ENCODE measurements around the gene C10orf71. TPM values are rescaled to one million over a fixed set of nuclear protein-coding genes. Genes with fewer than 3 reads are reported as not detected.

Gene C10orf71
- total RNA-seq, 1 donor = not detected

DNA sequence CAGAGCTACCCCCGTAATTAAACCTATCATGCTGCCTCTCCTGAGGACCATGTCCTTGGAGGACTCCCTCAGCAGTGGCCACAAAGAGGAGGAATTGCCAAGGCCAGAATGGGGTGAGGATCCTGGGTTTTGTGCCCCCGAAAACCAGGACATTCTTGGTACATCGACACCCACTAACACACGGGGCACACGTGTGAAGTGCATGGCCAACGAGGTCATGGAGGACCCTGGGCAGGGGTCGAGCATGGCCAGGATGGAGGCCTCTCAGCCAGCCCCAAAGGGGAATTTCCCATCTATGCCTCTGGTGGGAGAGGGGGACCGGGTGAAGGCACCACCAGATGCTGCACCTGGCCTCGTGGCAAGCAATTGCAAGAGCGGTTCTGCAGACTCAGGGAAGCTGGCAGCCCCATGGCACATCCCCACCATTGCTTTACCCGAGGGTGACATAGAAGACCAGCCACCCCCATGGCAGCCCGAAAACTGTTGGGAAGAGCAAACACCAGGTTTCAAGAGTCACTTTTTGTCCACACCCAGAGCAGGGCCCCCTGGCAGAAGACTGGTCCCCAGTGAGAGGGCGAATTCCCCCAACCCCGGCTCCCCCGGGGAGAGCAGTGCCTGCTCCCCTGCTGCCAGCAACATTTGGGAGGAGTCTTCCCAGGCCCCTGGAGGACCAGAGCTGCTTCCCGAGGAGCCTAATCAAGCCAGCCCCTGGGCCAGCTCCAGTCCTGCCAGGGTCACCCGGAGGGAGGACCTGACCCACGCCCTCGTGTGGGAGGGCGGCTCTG lies 26.4 kb downstream of the C10orf71 start:
- Histone ChIP-seq H3K4me3 (ENCODE audit: low read length) (no peak overlapping the region), H3K27me3 (ENCODE audit: insufficient read depth, low read length) (no peaks in the 10 kb centered on the region), H3K4me1 (ENCODE audit: insufficient read depth, low read length) (peaks cover 5% of the 10 kb centered on the region), H3K9me3 (ENCODE audit: low read depth, low read length) (no peaks in the 10 kb centered on the region)

DNA sequence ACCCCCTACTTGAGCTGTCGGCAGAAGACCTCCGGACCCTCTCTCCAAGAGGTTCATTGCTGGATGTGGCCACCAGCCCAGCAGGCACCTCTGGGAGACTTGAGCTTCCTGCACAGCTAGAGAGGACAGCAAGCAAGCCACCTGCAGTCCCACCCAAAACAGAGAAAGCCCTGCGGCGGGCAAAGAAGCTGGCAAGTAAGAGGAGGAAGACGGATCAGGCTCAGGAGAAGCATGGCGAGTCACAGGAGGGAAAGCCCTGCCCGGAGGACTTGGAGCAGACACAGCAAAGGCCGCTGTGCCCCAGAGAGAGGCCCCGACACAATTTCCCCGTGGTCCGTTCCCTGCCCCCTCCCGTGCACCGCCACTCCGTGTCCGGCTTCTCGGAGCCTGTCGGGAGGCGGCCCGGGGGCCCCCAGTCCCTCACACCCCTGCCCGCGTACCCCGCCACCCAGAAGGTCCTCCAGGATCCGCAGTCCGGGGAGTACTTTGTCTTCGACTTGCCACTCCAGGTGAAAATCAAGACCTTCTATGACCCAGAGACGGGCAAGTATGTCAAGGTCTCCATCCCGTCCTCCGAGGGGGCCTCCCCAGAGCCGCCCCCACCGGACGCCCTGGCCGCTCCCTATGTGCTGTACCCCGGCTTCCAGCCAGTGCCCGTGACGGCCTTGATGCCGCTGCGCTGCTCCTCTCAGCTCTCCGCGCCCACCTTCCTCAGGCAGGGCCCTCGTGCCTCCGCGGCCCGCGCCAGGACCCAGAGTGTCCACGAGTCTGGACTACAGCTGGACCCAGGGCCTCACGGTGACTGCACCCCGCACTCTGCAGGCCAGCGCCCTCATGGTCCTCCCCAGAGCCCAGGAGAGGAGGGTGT lies 27.2 kb downstream of the C10orf71 start:
- Histone ChIP-seq H3K4me1 (ENCODE audit: insufficient read depth, low read length) (peaks cover 5% of the 10 kb centered on the region), H3K4me3 (ENCODE audit: low read length) (no peak overlapping the region), H3K9me3 (ENCODE audit: low read depth, low read length) (no peaks in the 10 kb centered on the region), H3K27me3 (ENCODE audit: insufficient read depth, low read length) (no peaks in the 10 kb centered on the region)

DNA sequence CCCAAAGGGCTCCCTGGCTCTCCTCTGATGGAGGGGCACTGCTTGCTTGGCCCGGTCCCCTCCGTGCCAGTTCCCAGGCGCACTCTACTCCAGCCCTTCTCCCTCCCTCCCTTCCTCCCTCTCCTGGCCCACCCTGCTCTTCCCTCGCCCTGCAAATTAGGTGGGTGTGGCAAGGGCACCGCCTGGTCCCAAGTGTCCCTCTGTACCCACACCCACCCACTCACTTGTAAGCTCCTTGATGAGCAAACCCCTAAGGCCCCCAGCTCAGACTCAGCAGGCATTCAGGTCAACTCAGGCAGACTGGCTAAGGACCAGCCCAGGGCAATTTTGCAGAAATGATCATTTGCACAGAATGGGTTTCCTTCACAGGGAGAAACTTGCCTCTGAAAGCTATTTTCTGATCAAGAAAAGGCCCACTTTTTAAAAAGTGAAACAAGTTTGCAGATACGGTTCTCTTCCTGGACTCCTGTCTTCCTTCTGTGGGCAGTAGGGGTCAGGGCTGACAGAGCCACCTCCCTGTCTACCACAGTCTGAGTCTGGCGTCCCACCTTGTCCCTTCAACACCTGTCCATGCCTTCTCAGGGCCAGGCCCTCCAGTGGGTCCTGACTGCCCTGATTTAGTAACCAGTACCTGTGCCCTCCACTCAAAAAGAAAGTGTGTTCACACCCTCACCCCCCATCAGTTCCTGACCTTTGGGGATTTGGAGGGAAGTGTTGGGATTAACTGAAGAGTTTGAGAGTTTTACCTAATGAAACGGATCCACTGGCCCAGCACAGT lies 28.3 kb downstream of the C10orf71 start:
- Histone ChIP-seq H3K4me3 (ENCODE audit: low read length) (no peak overlapping the region), H3K4me1 (ENCODE audit: insufficient read depth, low read length) (peaks cover 5% of the 10 kb centered on the region), H3K27me3 (ENCODE audit: insufficient read depth, low read length) (no peaks in the 10 kb centered on the region), H3K9me3 (ENCODE audit: low read depth, low read length) (no peaks in the 10 kb centered on the region)

DNA sequence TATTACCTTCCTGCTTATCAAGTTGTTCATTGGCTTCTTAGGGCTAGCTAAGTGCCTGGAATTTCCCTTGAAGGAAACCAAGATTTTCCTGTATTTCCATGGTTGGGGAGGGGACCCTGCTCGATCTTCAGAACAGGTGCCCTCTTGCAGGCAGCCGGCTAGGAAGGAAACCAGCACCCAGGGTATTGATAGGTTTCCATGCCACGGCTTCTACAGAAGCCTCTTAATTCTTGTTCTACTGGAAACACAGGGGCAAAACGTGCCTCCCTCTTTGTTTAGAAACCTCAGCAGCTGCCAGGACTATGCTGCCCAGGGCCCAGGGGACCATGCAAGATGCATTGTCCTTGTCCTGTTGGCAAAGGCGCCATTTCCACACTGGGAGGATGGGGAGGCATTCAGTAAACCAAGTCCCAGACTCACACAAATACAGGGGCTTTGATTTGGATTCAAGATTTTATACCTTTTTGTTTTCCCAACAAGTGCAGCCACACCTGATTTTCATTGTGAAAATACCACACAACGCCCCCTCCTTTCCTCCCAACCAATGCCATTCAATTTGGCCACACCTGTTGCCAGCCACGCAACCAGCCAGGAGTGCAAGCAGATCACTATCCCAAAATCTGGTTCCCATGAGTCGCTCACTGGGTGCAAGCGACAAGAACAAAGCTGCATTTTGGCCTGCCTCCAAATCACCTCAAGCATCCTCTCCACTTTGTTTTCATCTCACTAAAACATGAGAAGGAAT lies 29.6 kb downstream of the C10orf71 start:
- H3K27me3 ChIP-seq (ENCODE audit: insufficient read depth, low read length) = no peaks in the 10 kb centered on the region
- no peaks in the 10 kb centered on the region for H3K9me3 ChIP-seq (ENCODE audit: low read depth, low read length)
- H3K4me3 ChIP-seq (ENCODE audit: low read length) = no peak overlapping the region
- peaks cover 5% of the 10 kb centered on the region for H3K4me1 ChIP-seq (ENCODE audit: insufficient read depth, low read length)

DNA sequence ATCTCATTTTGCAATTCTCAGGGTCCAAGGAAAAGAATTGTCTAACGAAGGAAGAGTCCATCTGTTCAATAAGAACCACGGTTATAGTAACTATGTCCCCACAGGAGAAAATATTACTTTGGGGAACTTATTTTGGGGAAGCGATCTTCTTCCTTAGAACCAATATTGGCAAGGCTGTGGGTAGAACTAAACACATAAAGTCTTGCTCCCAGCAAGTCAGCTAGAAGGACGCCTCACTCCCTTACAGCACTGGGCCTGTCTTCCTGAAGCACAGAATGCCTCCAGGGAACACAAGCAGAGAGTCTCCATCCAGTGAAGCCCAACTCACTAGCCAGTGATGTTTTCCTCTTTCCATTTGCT lies 30.2 kb downstream of the C10orf71 start:
- H3K27me3 ChIP-seq (ENCODE audit: insufficient read depth, low read length) = no peaks in the 10 kb centered on the region
- no peak overlapping the region for H3K4me3 ChIP-seq (ENCODE audit: low read length)
- no peaks in the 10 kb centered on the region for H3K9me3 ChIP-seq (ENCODE audit: low read depth, low read length)
- peaks cover 5% of the 10 kb centered on the region for H3K4me1 ChIP-seq (ENCODE audit: insufficient read depth, low read length)

DNA sequence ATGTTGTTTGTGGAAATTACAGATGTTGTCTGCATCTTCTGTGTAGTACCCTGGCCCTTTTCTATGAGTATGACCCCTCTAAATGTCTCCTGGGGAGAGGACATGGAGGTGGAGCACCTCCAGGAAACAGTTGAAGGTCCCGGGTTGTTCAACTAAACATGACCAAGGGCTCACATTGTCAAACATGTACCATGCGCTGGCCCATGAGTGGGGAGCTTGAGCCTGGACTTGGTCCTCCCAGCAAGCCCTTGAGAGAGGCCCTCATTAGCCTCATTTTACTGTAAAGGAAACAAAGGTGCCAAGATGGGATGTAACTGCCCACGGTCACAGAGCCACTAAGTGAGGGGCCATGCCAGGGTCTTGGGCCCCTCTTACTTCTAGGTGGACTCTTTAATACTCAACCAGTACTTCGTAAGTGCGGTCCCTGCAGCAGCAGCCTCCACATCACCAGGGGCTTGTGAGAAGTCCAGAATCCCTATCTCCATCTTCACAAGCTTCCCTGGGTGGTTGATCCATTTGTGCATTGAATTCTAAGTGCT lies 31.2 kb downstream of the C10orf71 start:
- Histone ChIP-seq H3K27me3 (ENCODE audit: insufficient read depth, low read length) (no peaks in the 10 kb centered on the region), H3K4me3 (ENCODE audit: low read length) (no peak overlapping the region), H3K9me3 (ENCODE audit: low read depth, low read length) (no peaks in the 10 kb centered on the region), H3K4me1 (ENCODE audit: insufficient read depth, low read length) (peaks cover 6% of the 10 kb centered on the region)

DNA sequence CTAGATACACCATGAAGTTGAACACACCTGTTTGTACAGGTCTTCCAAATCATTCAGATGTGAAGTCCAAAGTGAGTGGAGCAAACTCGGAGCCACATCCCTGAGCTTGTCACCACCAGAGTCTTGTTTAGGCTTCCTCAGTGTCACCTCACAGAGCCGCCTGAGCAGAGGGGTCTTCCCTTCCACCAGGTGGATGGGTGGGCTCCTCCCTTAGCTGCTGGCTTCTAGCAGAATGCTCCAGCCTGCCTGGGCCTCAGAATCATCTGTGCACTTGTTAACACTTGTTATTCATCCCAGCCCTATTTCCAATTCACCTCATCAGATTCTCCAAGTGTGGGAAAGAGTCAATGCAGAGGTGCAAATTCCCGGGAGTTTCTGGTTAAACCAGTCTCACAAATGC lies 32.5 kb downstream of the C10orf71 start:
- Histone ChIP-seq H3K27me3 (ENCODE audit: insufficient read depth, low read length) (no peaks in the 10 kb centered on the region), H3K4me3 (ENCODE audit: low read length) (no peak overlapping the region), H3K4me1 (ENCODE audit: insufficient read depth, low read length) (peaks cover 10% of the 10 kb centered on the region), H3K9me3 (ENCODE audit: low read depth, low read length) (no peaks in the 10 kb centered on the region)

DNA sequence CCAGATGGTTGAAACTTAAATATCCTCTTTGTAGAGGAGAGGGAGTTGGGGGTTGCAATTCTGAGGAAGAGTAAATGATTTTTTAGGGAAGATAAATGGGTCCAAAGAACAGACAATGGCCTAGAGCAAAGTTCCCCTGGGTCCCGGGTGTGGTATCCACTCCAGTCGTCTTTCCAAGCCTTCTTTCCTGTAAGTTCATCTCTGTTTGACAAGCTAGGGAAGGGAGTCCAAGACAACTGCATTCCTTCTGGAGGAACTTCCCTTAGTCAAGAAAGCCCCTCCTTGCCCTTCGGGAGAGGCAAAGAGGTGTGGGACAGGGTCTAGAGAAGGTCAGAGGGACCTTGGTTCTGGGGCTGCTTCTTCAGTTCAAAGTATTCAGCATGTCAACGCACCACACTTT lies 33.4 kb downstream of the C10orf71 start:
- H3K9me3 ChIP-seq (ENCODE audit: low read depth, low read length) = no peaks in the 10 kb centered on the region
- H3K4me1 ChIP-seq (ENCODE audit: insufficient read depth, low read length) = peaks cover 10% of the 10 kb centered on the region
- H3K27me3 ChIP-seq (ENCODE audit: insufficient read depth, low read length) = no peaks in the 10 kb centered on the region
- H3K4me3 ChIP-seq (ENCODE audit: low read length) = no peak overlapping the region

DNA sequence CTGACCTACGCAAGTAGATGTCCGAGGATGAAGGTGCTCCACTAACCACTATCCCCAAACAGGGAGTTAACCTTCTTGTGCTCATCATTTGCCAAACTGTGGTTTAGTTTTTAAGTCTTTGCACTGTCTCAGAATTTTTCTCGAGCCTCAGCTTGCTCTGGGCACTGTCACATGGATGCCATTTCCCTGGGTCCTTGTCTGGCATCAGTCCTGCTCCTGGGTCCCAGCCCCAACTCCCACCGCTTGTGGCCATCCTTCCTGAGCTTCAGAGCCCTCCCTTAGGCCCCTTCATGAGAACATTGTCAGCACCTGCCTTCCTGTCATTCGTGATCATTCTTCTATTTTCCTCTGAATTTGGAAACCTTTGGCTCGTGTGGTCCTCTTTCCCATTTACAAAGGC lies 33.8 kb downstream of the C10orf71 start:
- no peaks in the 10 kb centered on the region for H3K9me3 ChIP-seq (ENCODE audit: low read depth, low read length)
- H3K4me3 ChIP-seq (ENCODE audit: low read length) = no peak overlapping the region
- no peaks in the 10 kb centered on the region for H3K27me3 ChIP-seq (ENCODE audit: insufficient read depth, low read length)
- peaks cover 10% of the 10 kb centered on the region for H3K4me1 ChIP-seq (ENCODE audit: insufficient read depth, low read length)

DNA sequence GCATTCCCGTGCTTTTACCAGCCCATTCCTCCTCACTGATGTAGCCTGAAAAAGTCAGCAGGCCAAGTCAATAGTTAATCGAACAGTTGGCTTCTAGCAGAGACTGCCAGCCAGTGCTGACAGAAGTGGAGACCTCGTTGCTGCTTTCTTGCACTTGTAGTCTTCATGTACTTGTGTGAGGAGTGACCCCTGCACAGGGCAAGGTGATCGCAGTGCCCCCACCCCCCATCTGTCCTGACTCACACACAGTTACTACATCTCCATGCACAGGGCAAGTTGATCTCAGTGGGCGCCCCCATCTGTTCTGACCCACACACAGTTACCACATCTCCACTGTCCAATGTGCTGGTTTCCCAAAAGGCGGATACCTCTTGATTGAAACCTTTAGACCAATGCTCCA lies 34.2 kb downstream of the C10orf71 start:
- Histone ChIP-seq H3K9me3 (ENCODE audit: low read depth, low read length) (no peaks in the 10 kb centered on the region), H3K4me1 (ENCODE audit: insufficient read depth, low read length) (peaks cover 10% of the 10 kb centered on the region), H3K4me3 (ENCODE audit: low read length) (no peak overlapping the region), H3K27me3 (ENCODE audit: insufficient read depth, low read length) (no peaks in the 10 kb centered on the region)

DNA sequence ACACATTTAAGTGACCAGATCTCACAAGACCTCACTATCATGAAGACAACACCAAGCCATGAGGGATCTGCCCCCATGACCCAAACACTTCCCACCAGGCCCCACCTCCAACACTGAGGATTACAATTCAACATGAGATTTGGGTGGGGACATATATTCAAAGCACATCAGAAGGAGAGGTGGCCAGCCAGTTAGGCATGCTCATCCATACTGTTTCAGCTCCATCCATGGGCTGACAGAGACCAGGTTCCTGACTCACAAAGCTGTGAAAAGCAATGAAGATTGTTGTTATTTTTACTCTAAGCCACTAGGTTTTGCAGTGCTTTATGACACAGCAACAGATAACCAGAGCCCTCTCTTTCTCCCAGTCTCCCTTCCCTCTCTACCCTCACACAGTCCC lies 36.0 kb downstream of the C10orf71 start:
- no peaks in the 10 kb centered on the region for H3K9me3 ChIP-seq (ENCODE audit: low read depth, low read length)

DNA sequence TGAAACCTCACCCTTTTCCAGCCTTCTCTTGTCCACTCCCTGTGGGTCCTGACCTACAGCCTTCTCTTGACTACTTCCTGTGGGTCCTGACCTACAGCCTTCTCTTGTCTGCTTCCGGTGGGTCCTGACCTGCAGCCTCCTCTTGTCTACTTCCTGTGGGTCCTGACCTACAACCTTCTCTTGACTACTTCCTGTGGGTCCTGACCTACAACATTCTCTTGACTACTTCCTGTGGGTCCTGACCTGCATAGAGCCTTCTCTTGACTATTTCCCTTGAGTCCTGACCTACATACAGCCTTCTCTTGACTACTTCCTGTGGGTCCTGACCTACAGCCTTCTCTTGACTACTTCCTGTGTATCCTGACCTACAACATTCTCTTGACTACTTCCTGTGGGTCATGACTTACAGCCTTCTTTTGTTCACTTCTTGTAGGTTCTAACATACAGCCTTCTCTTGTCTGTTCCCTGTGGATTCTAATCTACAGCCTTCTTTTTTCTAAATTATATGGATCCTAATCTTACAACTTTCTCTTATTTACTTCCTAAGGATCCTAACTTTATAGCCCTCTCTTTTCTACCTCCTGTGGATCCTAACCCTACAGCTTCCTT lies 36.5 kb downstream of the C10orf71 start:
- Histone ChIP-seq H3K27me3 (ENCODE audit: insufficient read depth, low read length) (no peaks in the 10 kb centered on the region), H3K9me3 (ENCODE audit: low read depth, low read length) (no peaks in the 10 kb centered on the region), H3K4me1 (ENCODE audit: insufficient read depth, low read length) (peaks cover 5% of the 10 kb centered on the region), H3K4me3 (ENCODE audit: low read length) (no peak overlapping the region)

More for the DNA sequence above, 36.0 kb downstream of the C10orf71 start:
- no peaks in the 10 kb centered on the region for H3K27me3 ChIP-seq (ENCODE audit: insufficient read depth, low read length)
- H3K4me3 ChIP-seq (ENCODE audit: low read length) = no peak overlapping the region
- peaks cover 5% of the 10 kb centered on the region for H3K4me1 ChIP-seq (ENCODE audit: insufficient read depth, low read length)

DNA sequence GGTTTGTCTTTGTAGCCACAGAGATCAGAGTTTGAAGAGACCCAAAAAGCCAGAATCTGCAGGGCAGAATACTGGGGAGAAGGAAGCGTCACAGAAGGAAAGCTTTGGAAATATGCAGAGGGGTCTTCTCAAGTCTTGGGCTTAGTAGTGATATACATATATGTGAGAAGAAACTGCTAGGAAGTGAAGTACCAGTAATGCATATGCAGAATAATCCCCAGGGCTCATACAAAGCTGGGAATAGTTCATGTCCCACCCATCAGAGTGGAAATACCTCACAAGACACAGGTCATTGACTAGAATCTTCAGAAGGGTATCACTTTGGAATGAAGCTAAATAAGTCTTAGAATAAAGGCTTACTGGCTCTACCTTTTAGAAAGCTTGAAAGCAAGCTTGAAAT lies 39.6 kb downstream of the C10orf71 start:
- no peaks in the 10 kb centered on the region for H3K9me3 ChIP-seq (ENCODE audit: low read depth, low read length)
- no peak overlapping the region for H3K4me3 ChIP-seq (ENCODE audit: low read length)
- H3K27me3 ChIP-seq (ENCODE audit: insufficient read depth, low read length) = no peaks in the 10 kb centered on the region
- peaks cover 5% of the 10 kb centered on the region for H3K4me1 ChIP-seq (ENCODE audit: insufficient read depth, low read length)

DNA sequence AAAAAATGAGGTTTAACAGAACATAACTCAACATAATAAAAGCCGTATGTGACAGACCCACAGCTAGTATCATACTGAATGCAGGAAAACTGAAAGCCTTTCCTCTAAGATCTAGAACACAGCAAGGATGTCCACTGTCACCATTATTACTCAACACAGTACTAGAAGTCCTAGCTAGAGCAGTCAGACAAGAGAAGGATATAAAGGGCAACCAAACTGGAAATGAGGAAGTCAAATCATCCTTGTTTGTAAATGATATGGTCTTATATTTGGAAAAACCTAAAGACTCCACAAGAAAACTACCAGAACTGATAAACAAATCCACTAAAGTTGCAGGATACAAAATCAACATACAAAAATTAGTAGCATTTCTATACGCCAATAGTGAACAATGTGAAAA lies 45.9 kb downstream of the C10orf71 start:
- H3K27me3 ChIP-seq (ENCODE audit: insufficient read depth, low read length) = no peaks in the 10 kb centered on the region
- H3K9me3 ChIP-seq (ENCODE audit: low read depth, low read length) = no peaks in the 10 kb centered on the region

More for the DNA sequence above, 45.9 kb downstream of the C10orf71 start:
- Histone ChIP-seq H3K4me3 (ENCODE audit: low read length) (no peak overlapping the region), H3K4me1 (ENCODE audit: insufficient read depth, low read length) (no peaks in the 10 kb centered on the region)

Measured in mononuclear cell (primary cell).